Effector memory CD4-positive, alpha-beta T cell (primary cell): Measurements from ENCODE around the gene NDUFS2.

Experiments used
- DNase-seq, 3 donors: peaks; one replicate each; pipeline ENCODE4 v3.0.0-alpha.2; 2020
- H3K27ac ChIP-seq: 2 replicates; pipeline ENCODE4 v1.7.0; 2013; ENCODE audit warnings: mild to moderate bottlenecking, low read length, moderate library complexity; ENCODE audit not compliant: insufficient read depth, poor library complexity, severe bottlenecking
- H3K27me3 ChIP-seq: replicated peaks from 2 replicates; pipeline ENCODE4 v1.7.0; 2013; ENCODE audit warnings: mild to moderate bottlenecking, low read length; ENCODE audit not compliant: insufficient read depth, control insufficient read depth, poor library complexity, severe bottlenecking
- H3K36me3 ChIP-seq: 2 replicates; pipeline ENCODE4 v1.7.0; 2013; ENCODE audit warnings: mild to moderate bottlenecking, low read length, moderate library complexity; ENCODE audit not compliant: control insufficient read depth, insufficient read depth
- H3K4me1 ChIP-seq: 2 replicates; pipeline ENCODE4 v1.7.0; 2013; ENCODE audit warnings: low read length, mild to moderate bottlenecking; ENCODE audit not compliant: control insufficient read depth, insufficient read depth, poor library complexity, severe bottlenecking
- H3K4me3 ChIP-seq: 2 replicates; pipeline ENCODE4 v1.7.0; 2013; ENCODE audit warnings: low read length, low read depth, mild to moderate bottlenecking; ENCODE audit not compliant: insufficient read depth, poor library complexity, severe bottlenecking
- H3K9me3 ChIP-seq: 2 replicates; pipeline ENCODE4 v1.7.0; 2013; ENCODE audit warnings: mild to moderate bottlenecking, low read length, moderate library complexity; ENCODE audit not compliant: control insufficient read depth

The NDUFS2 gene

DNA sequence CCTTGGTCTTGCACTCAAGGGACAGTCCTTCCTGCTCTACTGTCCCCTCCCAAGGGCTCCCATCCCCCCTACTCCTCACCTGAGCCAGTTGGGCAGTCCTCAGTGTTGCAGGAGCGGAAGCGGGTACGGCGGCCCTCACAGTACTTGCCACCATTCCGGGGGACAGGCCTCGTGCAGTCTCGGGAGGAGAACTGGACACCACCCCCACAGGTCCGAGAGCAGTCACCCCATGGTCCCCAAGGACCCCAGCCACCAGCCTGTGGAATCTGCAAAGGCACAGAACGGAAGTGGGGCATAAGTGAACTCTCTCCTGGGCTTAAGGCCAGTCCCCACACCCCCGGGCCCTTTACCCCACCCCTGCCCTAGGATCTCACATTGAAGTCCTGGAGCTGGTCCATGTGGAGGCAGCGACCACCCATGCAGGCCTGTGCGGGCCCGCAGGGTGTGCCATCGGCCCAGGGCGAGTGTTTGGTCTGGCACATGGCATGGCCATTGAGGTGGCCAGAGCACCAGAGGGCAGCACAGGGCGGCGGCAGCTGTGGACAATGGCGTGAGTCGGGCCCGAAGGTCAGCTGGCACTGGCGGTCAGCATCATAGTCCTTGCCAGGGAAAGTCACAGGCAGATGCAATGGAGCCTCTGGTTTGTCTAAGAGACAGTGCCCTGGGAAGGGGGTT, 8.5 kb upstream of the NDUFS2 start:
- H3K4me1 ChIP-seq: peaks cover 8% of the 10 kb centered on the region
- H3K9me3 ChIP-seq: no peaks in the 10 kb centered on the region
- DNase-seq: no peak
- no peak overlapping the region for H3K4me3 ChIP-seq
- no peaks in the 10 kb centered on the region for H3K36me3 ChIP-seq
- H3K27me3 ChIP-seq: no peaks in the 10 kb centered on the region
- no peak overlapping the region for H3K27ac ChIP-seq

DNA sequence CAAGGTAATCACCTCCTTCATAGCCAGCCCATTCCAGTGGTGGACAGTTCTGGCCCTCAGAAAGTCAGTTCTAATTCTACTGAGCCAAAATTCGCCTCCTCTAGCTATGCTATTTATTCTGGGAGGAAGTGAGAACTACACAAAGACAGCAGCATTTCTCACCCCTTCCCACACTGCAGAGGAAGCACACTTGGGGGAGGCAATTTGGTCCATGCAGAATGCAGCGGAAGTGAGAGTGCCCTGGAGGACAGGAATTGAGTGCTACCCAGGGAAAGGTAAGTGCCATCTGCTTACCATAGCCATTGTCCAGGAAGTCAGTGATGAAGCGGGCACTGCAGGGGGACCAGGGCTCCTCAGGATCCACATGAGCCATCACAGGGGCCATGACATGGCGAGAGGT, 7.0 kb upstream of the NDUFS2 start:
- peaks cover 12% of the 10 kb centered on the region for H3K4me1 ChIP-seq
- no peaks in the 10 kb centered on the region for H3K9me3 ChIP-seq
- H3K4me3 ChIP-seq: no peak overlapping the region
- no peak for DNase-seq
- H3K27ac ChIP-seq: no peak overlapping the region
- no peaks in the 10 kb centered on the region for H3K36me3 ChIP-seq
- H3K27me3 ChIP-seq: no peaks in the 10 kb centered on the region

DNA sequence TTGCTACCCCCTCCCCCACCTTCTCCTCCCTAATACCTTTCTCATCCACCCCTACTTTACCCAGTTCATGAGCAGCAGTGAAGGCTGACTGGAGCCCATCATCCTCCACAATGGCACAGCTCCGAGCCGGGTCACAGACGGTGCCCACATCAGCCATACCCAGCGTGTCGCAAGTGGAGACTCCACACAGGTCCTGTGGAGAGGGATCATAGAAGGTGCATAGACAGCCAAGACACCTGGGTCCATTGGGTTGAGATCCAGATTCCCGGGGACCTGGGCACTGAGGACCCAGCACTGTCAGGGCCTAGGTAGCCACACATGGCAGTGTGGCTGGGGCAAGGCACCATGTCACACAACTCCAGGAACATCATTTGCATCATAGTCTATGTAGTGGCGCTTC, 6.1 kb upstream of the NDUFS2 start:
- H3K27ac ChIP-seq: no peak overlapping the region
- no peak for DNase-seq
- peaks cover 15% of the 10 kb centered on the region for H3K4me1 ChIP-seq

DNA sequence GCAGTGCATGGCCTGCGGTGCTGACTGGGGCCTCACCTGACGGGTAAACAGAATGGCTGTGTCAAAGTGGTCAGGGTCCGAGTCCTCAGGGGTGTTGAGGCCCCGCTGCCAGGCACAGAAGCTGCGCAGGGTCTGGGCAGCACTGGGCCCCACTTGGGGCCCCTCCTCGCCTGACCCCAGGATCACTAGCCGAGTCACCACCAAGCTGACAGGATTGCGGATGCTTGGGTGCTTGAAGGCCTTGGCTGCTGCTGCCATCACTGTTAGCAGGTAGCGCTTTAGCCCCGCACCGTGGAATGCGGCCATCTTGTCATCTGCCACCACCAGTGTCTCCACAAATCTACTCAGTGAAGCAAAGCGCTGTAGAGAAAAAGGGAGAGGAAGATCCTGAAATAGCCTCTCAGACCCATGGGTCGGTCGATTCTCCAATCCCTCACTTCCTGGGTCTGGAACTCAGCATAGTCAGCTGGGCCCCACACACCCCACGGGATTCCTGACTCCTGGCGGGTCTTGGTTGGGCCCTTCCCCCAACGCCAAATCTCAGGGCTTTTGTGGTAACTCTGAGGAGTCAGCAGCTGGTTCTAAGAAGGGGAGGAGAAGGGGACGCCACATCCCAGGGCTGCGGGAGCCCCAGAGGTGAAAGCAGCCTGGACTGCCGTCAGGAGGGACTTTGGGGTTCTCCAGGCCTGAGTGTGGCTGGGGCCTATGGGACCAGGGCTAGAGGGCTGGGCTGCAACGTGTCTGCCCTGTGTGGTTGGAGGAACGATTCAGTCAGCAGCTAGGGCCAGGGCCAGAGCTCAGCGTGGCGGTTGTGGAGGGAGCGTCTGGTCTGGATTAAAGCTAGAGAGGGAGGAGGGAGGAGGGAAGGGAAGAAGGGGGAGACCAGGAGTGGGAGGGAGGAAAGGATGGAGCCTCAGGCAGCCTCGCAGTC, 5.4 kb upstream of the NDUFS2 start:
- Histone ChIP-seq H3K27ac (no peak overlapping the region), H3K27me3 (no peaks in the 10 kb centered on the region), H3K36me3 (no peaks in the 10 kb centered on the region), H3K4me3 (no peak overlapping the region), H3K4me1 (peaks cover 22% of the 10 kb centered on the region), H3K9me3 (no peaks in the 10 kb centered on the region)
- DNase-seq: no peak

More for the DNA sequence above, 6.1 kb upstream of the NDUFS2 start:
- Histone ChIP-seq H3K4me3 (no peak overlapping the region), H3K36me3 (no peaks in the 10 kb centered on the region), H3K9me3 (no peaks in the 10 kb centered on the region), H3K27me3 (no peaks in the 10 kb centered on the region)

DNA sequence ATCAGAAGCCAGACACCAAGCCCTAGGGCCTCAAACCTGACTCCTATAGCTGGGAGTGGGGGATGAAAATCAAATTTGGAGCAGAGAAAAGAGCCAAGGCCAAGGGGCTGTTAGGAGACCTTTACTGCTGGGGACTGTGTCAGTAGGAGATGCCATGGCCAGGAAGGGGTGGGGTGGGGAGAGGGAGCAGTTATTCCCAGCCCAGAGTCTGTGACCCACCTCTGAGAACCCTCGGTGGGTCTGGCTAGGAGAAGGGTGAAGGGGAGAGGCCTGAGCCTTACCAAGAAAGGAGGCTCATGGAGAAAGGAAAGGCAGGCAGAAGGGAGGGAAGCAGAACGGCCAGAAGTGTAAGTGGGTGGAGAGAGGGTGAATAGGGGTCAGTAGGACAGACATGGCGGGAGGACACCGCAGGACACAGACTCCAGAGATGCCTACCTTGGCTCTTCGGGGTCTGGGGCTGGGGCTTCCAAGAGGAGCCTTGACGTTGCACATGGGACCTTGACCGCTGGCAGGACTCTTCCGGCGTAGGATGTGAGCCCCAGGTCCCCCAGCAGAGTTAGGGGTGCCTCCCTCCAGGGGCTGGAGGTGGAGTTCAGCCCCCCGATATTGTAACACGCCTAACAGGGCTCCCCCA, 4.5 kb upstream of the NDUFS2 start:
- Histone ChIP-seq H3K4me3 (no peak overlapping the region), H3K9me3 (no peaks in the 10 kb centered on the region), H3K36me3 (no peaks in the 10 kb centered on the region), H3K27me3 (no peaks in the 10 kb centered on the region), H3K27ac (no peak overlapping the region), H3K4me1 (peaks cover 23% of the 10 kb centered on the region)
- no peak for DNase-seq

DNA sequence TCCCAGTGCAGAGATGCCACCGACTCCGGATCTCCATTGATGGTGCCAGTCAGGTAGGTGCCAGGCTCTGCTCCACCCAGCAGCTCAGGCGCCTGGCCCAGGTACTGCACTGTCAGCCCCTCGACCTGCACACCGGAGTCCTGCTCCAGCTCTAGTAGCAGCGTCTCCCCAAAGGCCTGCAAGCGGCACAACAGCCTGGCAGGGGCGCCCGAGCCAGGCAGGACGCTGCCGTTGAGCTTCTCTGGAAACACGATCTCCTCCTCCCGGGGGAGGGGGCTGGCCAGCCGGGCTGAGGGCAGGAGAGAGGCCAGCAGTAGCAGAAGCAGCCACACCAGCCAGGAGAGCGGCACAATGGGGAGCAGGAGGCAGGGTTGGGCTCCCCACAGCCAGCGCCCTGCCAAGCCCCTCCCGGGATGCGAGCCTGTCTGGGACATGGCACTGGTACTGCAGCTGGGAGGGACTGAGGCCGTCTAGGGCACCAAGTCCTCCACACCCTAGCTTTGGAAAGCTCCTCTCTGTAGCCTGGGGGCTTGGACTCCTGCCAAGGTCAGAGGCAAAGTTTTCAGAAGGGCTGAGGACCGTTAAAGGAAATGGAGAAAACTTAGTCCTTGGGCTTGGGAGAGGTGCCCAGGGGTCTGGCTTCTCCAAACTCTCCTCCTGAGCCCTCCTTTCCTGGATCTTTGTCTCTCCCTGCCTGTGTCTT, 3.8 kb upstream of the NDUFS2 start:
- no peak overlapping the region for H3K27ac ChIP-seq
- peaks cover 27% of the 10 kb centered on the region for H3K4me1 ChIP-seq
- H3K4me3 ChIP-seq: no peak overlapping the region
- no peak for DNase-seq
- no peaks in the 10 kb centered on the region for H3K36me3 ChIP-seq
- H3K27me3 ChIP-seq: no peaks in the 10 kb centered on the region
- H3K9me3 ChIP-seq: no peaks in the 10 kb centered on the region

DNA sequence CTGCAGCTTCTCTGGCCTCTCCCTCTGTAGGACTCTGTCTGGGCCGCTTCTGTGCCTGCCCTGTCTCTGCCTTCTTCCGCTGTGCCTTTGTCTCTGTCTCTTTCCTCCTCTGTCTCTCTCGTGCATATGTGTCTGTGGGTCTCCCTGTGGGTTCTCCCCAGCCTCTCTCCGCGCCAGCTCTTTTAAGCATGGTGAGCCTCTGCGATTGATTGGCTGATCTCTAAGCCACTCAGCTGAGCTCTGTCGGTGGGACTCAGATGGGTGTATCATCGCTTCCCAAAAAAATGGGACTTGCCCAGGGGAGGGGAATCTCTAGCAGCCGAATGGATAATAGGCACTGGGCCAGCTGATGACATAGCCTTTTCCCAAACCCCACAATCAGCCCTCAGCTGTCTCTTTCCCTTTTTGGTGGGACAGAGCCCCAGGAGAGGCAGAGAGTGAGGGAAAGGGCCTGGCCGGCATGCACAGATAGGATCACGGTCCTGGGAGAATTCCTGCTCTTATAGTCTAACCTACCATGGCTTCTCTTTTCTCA, 3.2 kb upstream of the NDUFS2 start, which contains the start of gene ADAMTS4:
Gene ADAMTS4 (minus strand): TSS at position 158 of the 535 bp plus-strand sequence. CDS start 427 bp downstream, outside the sequence.
- Histone ChIP-seq H3K36me3 (peaks cover 3% of the 10 kb centered on the region), H3K9me3 (no peaks in the 10 kb centered on the region), H3K4me1 (peaks cover 32% of the 10 kb centered on the region), H3K27me3 (no peaks in the 10 kb centered on the region), H3K27ac (no peak within 1 kb of the TSS), H3K4me3 (no peak within 1 kb of the TSS)
- no peak for DNase-seq

DNA sequence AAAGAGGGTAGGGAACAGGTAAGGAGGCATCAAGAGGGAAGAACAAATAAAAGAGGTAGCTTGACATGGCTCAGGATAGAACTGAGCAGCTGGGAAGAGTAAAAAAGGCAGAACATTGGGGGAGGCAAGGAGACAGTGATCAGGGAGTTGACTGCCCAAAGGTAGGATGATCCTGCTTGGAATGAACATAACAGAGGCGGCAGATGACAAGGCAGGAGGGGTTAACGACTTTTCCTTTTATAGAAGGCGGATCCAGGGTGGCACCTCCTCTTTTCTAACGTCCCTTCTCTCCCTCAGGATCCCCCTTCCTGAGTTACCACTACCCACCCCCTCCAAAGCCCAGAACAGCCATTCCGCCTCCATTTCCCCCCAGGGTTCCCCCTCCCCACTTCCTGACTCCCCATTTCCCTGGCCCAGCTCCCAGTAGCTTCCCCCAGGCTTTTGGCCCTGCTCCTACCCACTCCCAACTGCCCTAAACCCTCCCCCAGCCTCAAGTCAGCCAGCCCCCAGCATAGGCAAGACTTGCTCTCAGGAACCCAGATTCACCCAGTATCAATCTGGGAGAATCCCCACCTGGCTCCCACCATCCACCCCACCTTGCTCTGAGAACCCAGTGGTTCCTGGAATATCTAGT, 2.5 kb upstream of the NDUFS2 start:
- H3K4me3 ChIP-seq: no peak overlapping the region
- no peak overlapping the region for H3K27ac ChIP-seq
- no peak for DNase-seq
- no peaks in the 10 kb centered on the region for H3K9me3 ChIP-seq
- H3K27me3 ChIP-seq: no peaks in the 10 kb centered on the region
- H3K4me1 ChIP-seq: peaks cover 36% of the 10 kb centered on the region
- H3K36me3 ChIP-seq: peaks cover 6% of the 10 kb centered on the region

DNA sequence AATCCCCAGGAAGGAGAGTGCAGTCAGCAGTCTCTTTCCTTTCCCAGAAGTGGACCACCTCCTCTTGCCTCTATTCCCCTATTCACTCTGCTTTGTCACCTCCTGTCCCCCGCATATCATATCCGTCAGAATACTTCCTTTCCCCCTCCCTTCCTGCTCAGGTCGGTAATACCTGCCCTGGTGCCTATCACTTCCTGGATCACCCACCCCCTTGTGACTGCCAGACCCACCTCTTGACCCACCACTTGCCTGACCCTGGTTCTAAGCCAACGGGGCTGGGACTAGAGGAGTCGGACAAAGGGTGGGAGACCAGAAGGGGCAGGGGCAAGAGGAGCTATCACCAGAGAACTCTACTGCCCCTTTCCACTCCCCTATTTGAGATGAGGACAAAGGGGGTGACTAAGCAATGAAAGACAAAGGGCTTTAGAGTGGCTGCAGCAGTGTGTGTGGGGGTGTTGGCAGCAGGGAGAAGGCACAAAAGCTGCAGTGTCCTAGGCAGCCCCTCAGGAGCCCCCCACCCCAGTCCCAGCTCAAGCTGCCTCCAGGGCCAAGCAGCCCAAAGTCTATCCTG, 1.7 kb upstream of the NDUFS2 start:
- no peak for DNase-seq
- Histone ChIP-seq H3K36me3 (peaks cover 6% of the 10 kb centered on the region), H3K4me3 (no peak overlapping the region), H3K27ac (no peak overlapping the region), H3K9me3 (no peaks in the 10 kb centered on the region), H3K27me3 (no peaks in the 10 kb centered on the region), H3K4me1 (peaks cover 36% of the 10 kb centered on the region)
